ENCODE data around the gene CFAP61.
"Not testable (repeated sequence)": the region's sequence is repeated elsewhere in the genome, so short reads cannot be mapped to it uniquely, and the experiment has no call there.

Gene CFAP61

GRCh38 chr20:20340443-20340842 lies 288.1 kb downstream of the CFAP61 start:
- no peak for DNase-seq
- no peak for ATAC-seq
- Mint-ChIP-seq H3K4me1 (no peaks in the 10 kb centered on the region), H3K4me3 (no peak overlapping the region), H3K27me3 (peaks cover 8% of the 10 kb centered on the region), H3K36me3 (ENCODE audit: low read depth) (no peaks in the 10 kb centered on the region), H3K27ac (no peak overlapping the region), H3K9me3 (peaks cover 5% of the 10 kb centered on the region)

GRCh38 chr20:20341371-20341770 lies 289.0 kb downstream of the CFAP61 start:
- no peaks in the 10 kb centered on the region for H3K36me3 Mint-ChIP-seq (ENCODE audit: low read depth)
- no peaks in the 10 kb centered on the region for H3K4me1 Mint-ChIP-seq
- H3K4me3 Mint-ChIP-seq: no peak overlapping the region
- ATAC-seq (no peak), DNase-seq (no peak)
- peaks cover 8% of the 10 kb centered on the region for H3K27me3 Mint-ChIP-seq
- H3K27ac Mint-ChIP-seq: no peak overlapping the region
- peaks cover 5% of the 10 kb centered on the region for H3K9me3 Mint-ChIP-seq

DNA sequence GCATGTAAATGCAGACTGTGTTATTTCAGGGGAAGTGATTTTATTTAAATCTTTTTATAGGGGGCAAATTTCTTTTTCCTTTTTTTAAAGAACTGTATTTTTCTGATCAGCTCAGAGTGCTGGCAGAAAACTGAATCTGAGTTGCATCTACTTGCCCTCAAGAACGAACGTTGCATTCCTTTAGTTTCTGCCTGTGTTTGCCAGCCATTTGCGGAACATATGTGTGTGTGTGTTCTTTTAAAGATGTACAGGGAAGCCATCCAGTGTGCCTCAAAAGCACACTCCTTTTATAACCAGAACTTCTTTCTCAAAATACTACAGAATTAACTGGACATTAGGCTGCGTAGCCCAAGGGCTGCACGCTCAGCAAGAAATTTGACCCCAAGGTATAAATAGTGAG lies 289.7 kb downstream of the CFAP61 start:
- Mint-ChIP-seq H3K4me3 (no peak overlapping the region), H3K4me1 (no peaks in the 10 kb centered on the region), H3K9me3 (peaks cover 2% of the 10 kb centered on the region), H3K36me3 (ENCODE audit: low read depth) (no peaks in the 10 kb centered on the region), H3K27ac (no peak overlapping the region), H3K27me3 (peaks cover 10% of the 10 kb centered on the region)
- DNase-seq (no peak), ATAC-seq (no peak)

DNA sequence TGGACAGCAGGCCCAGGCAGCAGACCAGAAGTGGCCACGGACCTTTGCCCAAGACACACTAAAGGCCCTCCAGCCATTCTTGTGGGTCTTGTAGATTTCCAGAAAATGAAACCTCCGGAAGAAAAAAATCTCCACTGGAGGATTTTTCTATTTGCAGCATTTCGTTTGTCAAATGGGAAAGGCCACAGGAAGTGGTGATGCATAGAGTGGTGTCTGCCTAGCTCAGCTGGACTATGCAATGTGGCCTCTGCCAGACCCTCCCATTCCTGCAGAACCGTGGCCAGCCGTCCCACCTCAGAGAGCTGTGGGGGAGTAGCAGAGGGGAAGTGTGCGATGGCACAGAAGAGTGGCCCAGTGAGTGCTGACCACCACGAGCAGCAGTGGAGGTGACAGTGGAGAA lies 291.6 kb downstream of the CFAP61 start:
- H3K27ac Mint-ChIP-seq: no peak overlapping the region
- H3K36me3 Mint-ChIP-seq (ENCODE audit: low read depth): no peaks in the 10 kb centered on the region
- DNase-seq (no peak), ATAC-seq (no peak)
- no peak overlapping the region for H3K4me3 Mint-ChIP-seq
- no peaks in the 10 kb centered on the region for H3K4me1 Mint-ChIP-seq
- peaks cover 21% of the 10 kb centered on the region for H3K27me3 Mint-ChIP-seq
- peaks cover 4% of the 10 kb centered on the region for H3K9me3 Mint-ChIP-seq

DNA sequence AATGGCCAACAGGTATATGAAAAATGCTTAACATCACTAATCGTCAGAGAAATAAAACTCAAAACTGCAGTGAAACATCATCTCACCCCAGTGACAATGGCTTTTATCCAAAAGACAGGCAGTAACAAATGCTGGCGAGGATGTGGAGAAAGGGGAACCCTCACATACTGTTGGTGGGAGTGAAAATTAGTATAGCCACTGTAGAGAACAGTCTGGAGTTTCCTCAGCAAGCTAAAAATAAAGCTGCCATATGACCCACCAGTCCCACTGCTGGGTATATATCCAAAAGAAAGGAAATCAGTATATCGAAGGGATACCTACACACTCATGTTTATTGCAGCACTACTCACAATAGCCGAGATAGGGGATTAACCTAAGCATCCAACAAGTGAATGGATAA lies 292.1 kb downstream of the CFAP61 start:
- peaks cover 4% of the 10 kb centered on the region for H3K9me3 Mint-ChIP-seq
- no peak overlapping the region for H3K4me3 Mint-ChIP-seq
- no peaks in the 10 kb centered on the region for H3K4me1 Mint-ChIP-seq
- no peak overlapping the region for H3K27ac Mint-ChIP-seq
- ATAC-seq (no peak), DNase-seq (no peak)
- H3K36me3 Mint-ChIP-seq (ENCODE audit: low read depth): no peaks in the 10 kb centered on the region
- peaks cover 21% of the 10 kb centered on the region for H3K27me3 Mint-ChIP-seq

DNA sequence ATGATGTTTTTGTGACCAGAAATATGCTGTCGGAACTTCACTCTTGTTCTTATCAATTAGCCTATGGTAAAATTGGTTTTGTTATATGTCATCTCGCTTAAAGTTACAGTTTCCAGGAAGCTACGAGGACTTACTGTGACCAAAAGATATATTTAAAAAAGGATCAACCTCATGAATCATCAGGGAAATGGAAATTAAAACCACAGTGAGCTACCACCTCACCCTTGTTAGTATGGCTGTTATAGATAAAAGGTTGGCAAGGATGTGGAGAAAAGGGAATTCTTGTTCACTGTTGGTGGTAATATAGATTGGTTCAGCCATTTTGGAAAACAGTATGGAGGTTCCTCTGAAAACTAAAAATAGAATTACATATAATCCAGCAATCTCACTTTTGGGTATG lies 301.2 kb downstream of the CFAP61 start:
- Mint-ChIP-seq H3K4me3 (no peak overlapping the region), H3K9me3 (peaks cover 20% of the 10 kb centered on the region), H3K36me3 (ENCODE audit: low read depth) (peaks cover 2% of the 10 kb centered on the region), H3K4me1 (peaks cover 23% of the 10 kb centered on the region), H3K27ac (peak overlapping the region; percentile 35), H3K27me3 (peaks cover 28% of the 10 kb centered on the region)
- no peak for DNase-seq
- ATAC-seq: peak; percentile 66

GRCh38 chr20:20355503-20355902 lies 303.2 kb downstream of the CFAP61 start:
- not testable (repeated sequence) for H3K4me3 Mint-ChIP-seq

GRCh38 chr20:20358801-20359200 lies 306.5 kb downstream of the CFAP61 start:
- H3K9me3 Mint-ChIP-seq: peaks cover 9% of the 10 kb centered on the region
- no peaks in the 10 kb centered on the region for H3K36me3 Mint-ChIP-seq (ENCODE audit: low read depth)
- H3K27ac Mint-ChIP-seq: no peak overlapping the region
- no peak overlapping the region for H3K4me3 Mint-ChIP-seq
- H3K4me1 Mint-ChIP-seq: peaks cover 41% of the 10 kb centered on the region
- H3K27me3 Mint-ChIP-seq: peaks cover 52% of the 10 kb centered on the region
- DNase-seq (no peak), ATAC-seq (no peak)

More at GRCh38 chr20:20355503-20355902, 303.2 kb downstream of the CFAP61 start:
- Mint-ChIP-seq H3K4me1 (peaks cover 31% of the 10 kb centered on the region), H3K27me3 (peaks cover 34% of the 10 kb centered on the region), H3K9me3 (peaks cover 18% of the 10 kb centered on the region)
- ATAC-seq; H3K36me3 Mint-ChIP-seq (ENCODE audit: low read depth); DNase-seq; H3K27ac Mint-ChIP-seq: not testable (repeated sequence)

- no peak overlapping the region for H3K4me3 Mint-ChIP-seq
- H3K27me3 Mint-ChIP-seq: peaks cover 53% of the 10 kb centered on the region
- no peak for ATAC-seq
Observed at GRCh38 chr20:20359628-20360027, 307.3 kb downstream of the CFAP61 start.

DNA sequence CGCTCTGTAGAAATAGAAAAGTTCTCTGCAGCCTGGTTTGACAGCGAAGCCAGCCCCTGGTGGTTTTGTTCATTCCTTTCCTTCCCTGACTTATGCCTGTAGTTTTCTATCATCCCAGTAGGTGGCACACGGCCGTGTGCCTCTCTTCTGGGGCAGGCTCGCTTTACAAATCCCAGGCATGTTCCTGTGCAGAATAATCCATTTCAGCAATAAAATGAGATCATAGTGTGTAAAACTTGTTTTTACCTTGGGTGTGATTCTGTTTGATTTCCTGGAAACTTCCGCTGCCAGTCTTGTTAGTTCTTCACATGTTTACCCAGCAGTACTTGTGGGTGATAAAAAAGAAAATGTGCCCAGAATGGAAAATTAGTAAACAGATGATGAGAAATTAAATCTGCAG lies 308.1 kb downstream of the CFAP61 start:
- ATAC-seq (peak; percentile 58), DNase-seq (peak; percentile 35)
- Mint-ChIP-seq H3K4me3 (peak overlapping the region; percentile 28), H3K4me1 (peaks cover 42% of the 10 kb centered on the region), H3K27me3 (peaks cover 59% of the 10 kb centered on the region), H3K9me3 (no peaks in the 10 kb centered on the region), H3K27ac (no peak overlapping the region), H3K36me3 (ENCODE audit: low read depth) (no peaks in the 10 kb centered on the region)

More at GRCh38 chr20:20359628-20360027, 307.3 kb downstream of the CFAP61 start:
- H3K27ac Mint-ChIP-seq: no peak overlapping the region
- no peaks in the 10 kb centered on the region for H3K36me3 Mint-ChIP-seq (ENCODE audit: low read depth)
- H3K9me3 Mint-ChIP-seq: peaks cover 3% of the 10 kb centered on the region
- peaks cover 38% of the 10 kb centered on the region for H3K4me1 Mint-ChIP-seq
- no peak for DNase-seq

GRCh38 chr20:20362774-20363433 lies 310.6 kb downstream of the CFAP61 start:
- H3K36me3 Mint-ChIP-seq (ENCODE audit: low read depth): no peaks in the 10 kb centered on the region
- DNase-seq (peak; percentile 7), ATAC-seq (no peak)
- H3K4me3 Mint-ChIP-seq: peak overlapping the region; percentile 26
- H3K27me3 Mint-ChIP-seq: peaks cover 74% of the 10 kb centered on the region
- H3K27ac Mint-ChIP-seq: no peak overlapping the region
- H3K9me3 Mint-ChIP-seq: no peaks in the 10 kb centered on the region
- peaks cover 52% of the 10 kb centered on the region for H3K4me1 Mint-ChIP-seq

DNA sequence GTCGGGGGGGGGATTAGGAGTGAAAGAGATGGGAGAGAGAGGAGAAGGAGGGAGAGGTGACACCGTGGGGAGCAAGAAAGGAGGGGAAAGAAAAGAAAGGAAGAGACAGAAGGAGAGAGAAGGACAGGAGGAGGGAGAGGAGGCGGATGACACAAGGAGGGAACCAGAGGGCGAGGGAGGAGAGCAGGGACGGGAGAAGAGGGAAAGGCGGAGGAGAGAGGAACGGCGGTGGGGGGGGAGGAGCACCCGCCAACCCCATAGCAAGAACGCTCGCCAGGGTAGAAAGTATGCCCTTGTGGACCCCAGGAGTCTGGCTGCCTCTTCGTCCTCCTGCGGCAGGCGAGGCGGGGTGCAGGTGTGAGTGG lies 311.1 kb downstream of the CFAP61 start:
- Mint-ChIP-seq H3K9me3 (no peaks in the 10 kb centered on the region), H3K27ac (no peak overlapping the region), H3K27me3 (peaks cover 73% of the 10 kb centered on the region), H3K4me3 (peak overlapping the region; percentile 17), H3K4me1 (peaks cover 52% of the 10 kb centered on the region), H3K36me3 (ENCODE audit: low read depth) (no peaks in the 10 kb centered on the region)
- no peak for ATAC-seq
- DNase-seq: no peak

DNA sequence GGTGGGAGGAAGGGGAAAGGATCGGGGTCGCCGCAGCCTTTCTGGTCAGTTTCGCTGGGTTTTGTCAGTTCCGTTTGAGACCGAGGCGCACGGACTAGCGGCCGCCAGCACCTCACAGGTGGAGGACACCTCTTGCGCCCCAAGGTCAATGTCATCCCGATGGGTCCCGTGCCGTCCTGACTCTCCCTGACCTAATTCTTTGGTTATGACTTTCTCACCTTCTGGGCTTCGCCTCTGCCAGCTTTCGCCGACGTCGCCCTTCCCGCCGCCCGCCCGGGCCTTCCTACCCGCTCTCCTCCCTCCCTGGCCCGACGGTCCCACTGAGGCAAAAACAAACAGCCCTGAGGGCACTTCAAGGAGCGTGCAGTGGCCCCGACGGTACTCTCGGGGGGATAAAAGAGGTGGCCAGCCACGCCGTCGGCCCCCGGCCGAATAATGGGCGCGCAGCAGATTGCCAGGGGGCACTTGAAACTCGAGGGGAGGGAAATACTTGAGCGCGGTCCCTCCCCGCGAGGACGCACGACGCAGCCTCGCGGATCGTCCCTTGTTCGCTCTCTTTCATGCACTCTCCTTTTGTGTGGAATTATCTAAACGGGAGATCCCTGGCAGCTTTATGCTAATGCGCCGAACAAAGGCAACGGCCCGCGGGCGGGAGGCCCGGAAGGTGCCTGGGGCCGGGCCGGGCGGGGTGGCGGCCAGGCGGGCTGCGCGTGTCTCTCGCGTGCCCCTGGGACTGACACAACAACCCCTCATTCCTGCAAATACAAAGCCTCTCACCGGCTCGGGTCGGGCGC lies 311.7 kb downstream of the CFAP61 start:
- Mint-ChIP-seq H3K36me3 (ENCODE audit: low read depth) (no peaks in the 10 kb centered on the region), H3K27ac (no peak overlapping the region), H3K4me1 (peaks cover 52% of the 10 kb centered on the region), H3K4me3 (peak overlapping the region; percentile 11), H3K9me3 (no peaks in the 10 kb centered on the region), H3K27me3 (peaks cover 69% of the 10 kb centered on the region)
- ATAC-seq (no peak), DNase-seq (peak; percentile 27)

DNA sequence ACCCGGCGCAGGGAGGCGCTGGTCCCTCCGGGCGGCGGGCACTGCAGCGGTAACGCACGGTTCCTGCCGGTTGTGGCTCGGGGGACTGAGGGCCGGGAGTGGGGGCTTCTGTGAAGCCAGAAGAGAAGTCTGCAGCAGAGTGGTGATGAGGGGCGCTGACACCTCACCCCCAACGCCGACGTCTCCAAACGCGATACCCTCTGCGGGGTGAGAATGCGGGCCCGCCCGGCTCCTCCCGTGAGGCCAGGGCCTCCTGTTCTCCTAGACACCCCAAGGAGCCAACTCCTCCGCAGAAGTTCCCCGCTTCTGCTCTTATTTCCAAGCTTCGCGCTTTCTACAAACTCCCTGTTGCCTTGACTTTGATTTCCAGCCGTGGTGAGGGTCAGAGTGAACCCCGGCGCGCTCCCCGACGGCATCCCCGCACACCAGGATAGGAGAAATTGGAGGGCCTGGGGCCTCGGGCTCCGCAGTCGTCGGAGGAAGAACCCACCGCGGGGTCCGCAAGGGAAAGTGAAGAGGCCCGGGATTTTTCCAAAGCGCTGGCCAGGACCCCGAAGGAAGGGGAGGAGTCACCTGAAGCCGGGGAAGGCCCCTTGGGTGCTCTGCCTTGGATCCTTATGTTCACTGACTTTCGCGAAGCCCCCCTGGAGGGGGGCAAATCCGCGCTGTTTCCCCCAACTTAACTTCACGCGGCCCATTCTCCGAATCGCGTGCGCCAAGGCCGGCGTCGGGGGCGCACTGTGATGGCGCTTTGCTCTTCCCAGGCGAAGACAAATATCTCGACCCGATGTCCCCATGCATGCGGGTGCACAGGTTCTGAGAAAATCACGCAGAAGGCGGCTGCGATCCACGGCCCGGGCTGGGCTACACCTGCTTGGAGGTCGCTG lies 312.5 kb downstream of the CFAP61 start:
- Mint-ChIP-seq H3K4me3 (peak overlapping the region; percentile 43), H3K4me1 (peaks cover 48% of the 10 kb centered on the region), H3K27me3 (peaks cover 66% of the 10 kb centered on the region), H3K36me3 (ENCODE audit: low read depth) (peaks cover under 1% of the 10 kb centered on the region), H3K27ac (no peak overlapping the region), H3K9me3 (no peaks in the 10 kb centered on the region)
- ATAC-seq: no peak
- DNase-seq: peak; percentile 13
